HEK293 (cell line): ENCODE data around the gene VAV3.

Source experiments
- CTCF ChIA-PET: fragments of 350-600 bp; formaldehyde crosslinking; extraction: SDS; loops from one replicate; lab custom pipeline; 2021; ENCODE audit warnings: antibody characterized with exemption; lab: Yijun Ruan, JAX
- POLR2A ChIA-PET: fragments of 300-600 bp; formaldehyde crosslinking; extraction: SDS; loops from one replicate; lab custom pipeline; 2020; ENCODE audit warnings: antibody characterized with exemption, inconsistent platforms; lab: Yijun Ruan, JAX
- H3K27ac ChIP-seq: fragments of 200-500 bp; sonication (Bioruptor generic); 2 replicates; pipeline ENCODE4 v1.5.1; 2014; ENCODE audit warnings: low read depth, low read length, control low read depth, inconsistent platforms; ENCODE audit errors: extremely low read depth
- H3K36me3 ChIP-seq, 2 experiments: fragments of 200-500 bp in 1 of 2; sonication (Bioruptor generic) in 1 of 2; 1 replicate in 1 of 2; 2 replicates in 1 of 2; pipeline ENCODE4 v1.5.1; 2014 to 2017; ENCODE audit warnings: inconsistent platforms in 2 of 2, low read length in 2 of 2; ENCODE audit not compliant: control insufficient read depth in 2 of 2, insufficient read depth in 1 of 2
- H3K4me1 ChIP-seq: fragments of 200-500 bp; sonication (Bioruptor generic); 2 replicates; pipeline ENCODE4 v1.5.1; 2014; ENCODE audit warnings: mild to moderate bottlenecking, low read length, inconsistent platforms; ENCODE audit not compliant: control insufficient read depth, insufficient read depth
- H3K4me3 ChIP-seq: 2 replicates; pipeline ENCODE4 v1.5.1; 2011; ENCODE audit warnings: low read depth, mild to moderate bottlenecking, control low read depth, low read length, moderate library complexity
- H3K9me3 ChIP-seq: fragments of 200-500 bp; sonication (Bioruptor generic); 2 replicates; pipeline ENCODE4 v1.5.1; 2014; ENCODE audit warnings: low read depth, low read length, inconsistent platforms; ENCODE audit not compliant: control insufficient read depth, insufficient read depth
- MZF1 ChIP-seq: fragments of 450-650 bp; formaldehyde crosslinking; IDR thresholded peaks from 2 replicates; pipeline ENCODE4 v1.5.1; 2017; ENCODE audit warnings: missing biosample characterization, missing genetic modification characterization, borderline replicate concordance
- RBAK ChIP-seq: fragments of 450-650 bp; formaldehyde crosslinking; IDR thresholded peaks from 2 replicates; pipeline ENCODE4 v1.5.1; 2016; ENCODE audit warnings: missing biosample characterization, missing genetic modification characterization
- ZBTB20 ChIP-seq: fragments of 450-650 bp; formaldehyde crosslinking; IDR thresholded peaks from 2 replicates; pipeline ENCODE4 v1.5.1; 2016; ENCODE audit warnings: missing biosample characterization, missing genetic modification characterization
- ZNF155 ChIP-seq: fragments of 450-650 bp; formaldehyde crosslinking; IDR thresholded peaks from 2 replicates; pipeline ENCODE4 v1.5.1; 2016; ENCODE audit warnings: missing biosample characterization, missing genetic modification characterization
- ZNF214 ChIP-seq: fragments of 450-650 bp; formaldehyde crosslinking; IDR thresholded peaks from 2 replicates; pipeline ENCODE4 v1.5.1; 2017; ENCODE audit warnings: missing biosample characterization, mild to moderate bottlenecking, missing genetic modification characterization, borderline replicate concordance
- ZNF596 ChIP-seq: fragments of 450-650 bp; IDR thresholded peaks from 2 replicates; pipeline ENCODE4 v1.5.0; 2018; ENCODE audit warnings: missing biosample characterization, mild to moderate bottlenecking, missing genetic modification characterization, moderate library complexity
- ZNF664 ChIP-seq: fragments of 450-650 bp; formaldehyde crosslinking; IDR thresholded peaks from 2 replicates; pipeline ENCODE4 v1.5.1; 2016; ENCODE audit warnings: missing biosample characterization, missing genetic modification characterization
- ZNF670 ChIP-seq: fragments of 450-650 bp; formaldehyde crosslinking; IDR thresholded peaks from 2 replicates; pipeline ENCODE4 v1.5.1; 2016; ENCODE audit warnings: missing biosample characterization, missing genetic modification characterization, low read depth
- ZNF830 ChIP-seq: fragments of 450-650 bp; IDR thresholded peaks from 2 replicates; pipeline ENCODE4 v1.5.0; 2018; ENCODE audit warnings: missing biosample characterization, missing genetic modification characterization, low read depth, mild to moderate bottlenecking, moderate library complexity
- TF ChIP-seq, protein P1 (sequence below): fragments of 450-650 bp; formaldehyde crosslinking; IDR thresholded peaks from 2 replicates; pipeline ENCODE4 v1.5.1; 2016; ENCODE audit warnings: missing biosample characterization, missing genetic modification characterization, low read depth
- TF ChIP-seq, protein P2 (sequence below): fragments of 450-650 bp; IDR thresholded peaks from 2 replicates; pipeline ENCODE4 v1.5.1; 2018; ENCODE audit warnings: missing biosample characterization, mild to moderate bottlenecking, missing genetic modification characterization
- TF ChIP-seq, protein P3 (sequence below): fragments of 450-650 bp; formaldehyde crosslinking; IDR thresholded peaks from 2 replicates; pipeline ENCODE4 v1.5.1; 2016; ENCODE audit warnings: missing biosample characterization, missing genetic modification characterization
- TF ChIP-seq, protein P4 (sequence below): fragments of 450-650 bp; formaldehyde crosslinking; IDR thresholded peaks from 2 replicates; pipeline ENCODE4 v1.5.1; 2016; ENCODE audit warnings: missing biosample characterization, missing genetic modification characterization
- TF ChIP-seq, protein P5 (sequence below): fragments of 450-650 bp; formaldehyde crosslinking; IDR thresholded peaks from 2 replicates; pipeline ENCODE4 v1.5.1; 2017; ENCODE audit warnings: missing biosample characterization, missing genetic modification characterization

VAV3 gene

DNA sequence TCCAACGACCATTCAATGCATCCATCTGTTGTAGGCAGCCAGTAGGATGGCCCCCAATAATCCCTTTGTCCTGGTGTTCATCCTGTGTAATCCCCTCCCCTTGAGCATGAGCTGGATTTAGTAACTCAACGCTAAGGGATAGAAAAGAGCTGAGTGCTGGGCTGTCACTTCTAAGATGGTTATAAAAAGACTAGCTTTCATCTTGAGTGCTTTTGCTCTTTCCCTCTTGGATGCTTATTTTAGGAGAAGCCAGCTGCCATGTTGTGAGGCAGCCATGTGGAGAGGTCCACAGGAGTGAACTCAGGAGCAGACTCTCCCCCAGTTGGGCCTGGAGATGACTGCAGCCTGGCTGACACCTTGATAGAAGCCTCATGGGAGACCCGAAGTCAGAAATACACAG, 401.5 kb downstream of the VAV3 start:
- H3K4me1 ChIP-seq = no peaks in the 10 kb centered on the region
- ChIA-PET CTCF (interaction anchor here (0.8 to 2.1 kb wide), 2 partner anchors 34 to 280 kb away, joined by 3 to 7 read pairs; no protein-coding TSS in a partner anchor), POLR2A (no interaction called here)
- H3K4me3 ChIP-seq = no peak overlapping the region
- no peaks in the 10 kb centered on the region for H3K36me3 ChIP-seq
- no peak for TF ChIP-seq RBAK (tag by site-specific recombination)
- peak; percentile 46; the same call in 1 of the 2 replicates for TF ChIP-seq MZF1 (tag by site-specific recombination)
- H3K27ac ChIP-seq = no peak overlapping the region
- H3K9me3 ChIP-seq = no peaks in the 10 kb centered on the region

DNA sequence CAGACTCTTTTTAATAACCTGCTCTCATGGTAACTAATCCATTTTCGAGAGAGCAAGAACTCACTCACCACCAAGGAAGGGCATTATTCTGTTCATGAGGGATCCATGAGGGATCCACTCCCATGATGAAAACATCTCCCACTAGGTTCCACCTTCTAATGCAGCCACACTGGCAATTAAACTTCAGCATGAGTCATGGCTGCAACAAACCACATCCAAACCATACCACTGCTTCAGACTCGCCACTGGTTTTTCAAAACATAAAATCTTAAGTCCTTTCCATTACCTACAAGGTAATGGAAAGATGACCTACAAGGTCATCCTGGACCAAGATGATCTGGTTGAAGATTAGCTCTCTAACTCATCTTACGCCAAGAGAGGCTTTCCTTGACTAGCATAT, 405.1 kb downstream of the VAV3 start:
- Histone ChIP-seq H3K4me3 (no peak overlapping the region), H3K27ac (no peak overlapping the region), H3K36me3 (no peaks in the 10 kb centered on the region), H3K4me1 (no peaks in the 10 kb centered on the region), H3K9me3 (no peaks in the 10 kb centered on the region)
- ChIA-PET POLR2A (no interaction called here), CTCF (no interaction called here)
- TF ChIP-seq, protein P1, sequence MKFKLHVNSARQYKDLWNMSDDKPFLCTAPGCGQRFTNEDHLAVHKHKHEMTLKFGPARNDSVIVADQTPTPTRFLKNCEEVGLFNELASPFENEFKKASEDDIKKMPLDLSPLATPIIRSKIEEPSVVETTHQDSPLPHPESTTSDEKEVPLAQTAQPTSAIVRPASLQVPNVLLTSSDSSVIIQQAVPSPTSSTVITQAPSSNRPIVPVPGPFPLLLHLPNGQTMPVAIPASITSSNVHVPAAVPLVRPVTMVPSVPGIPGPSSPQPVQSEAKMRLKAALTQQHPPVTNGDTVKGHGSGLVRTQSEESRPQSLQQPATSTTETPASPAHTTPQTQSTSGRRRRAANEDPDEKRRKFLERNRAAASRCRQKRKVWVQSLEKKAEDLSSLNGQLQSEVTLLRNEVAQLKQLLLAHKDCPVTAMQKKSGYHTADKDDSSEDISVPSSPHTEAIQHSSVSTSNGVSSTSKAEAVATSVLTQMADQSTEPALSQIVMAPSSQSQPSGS (tag by site-specific recombination) = no peak
- TF ChIP-seq ZNF664 (no peak), ZNF596 (tag by site-specific recombination) (no peak), ZNF155 (tag by site-specific recombination) (no peak), ZNF670 (tag by site-specific recombination) (no peak)
- TF ChIP-seq, protein P2, sequence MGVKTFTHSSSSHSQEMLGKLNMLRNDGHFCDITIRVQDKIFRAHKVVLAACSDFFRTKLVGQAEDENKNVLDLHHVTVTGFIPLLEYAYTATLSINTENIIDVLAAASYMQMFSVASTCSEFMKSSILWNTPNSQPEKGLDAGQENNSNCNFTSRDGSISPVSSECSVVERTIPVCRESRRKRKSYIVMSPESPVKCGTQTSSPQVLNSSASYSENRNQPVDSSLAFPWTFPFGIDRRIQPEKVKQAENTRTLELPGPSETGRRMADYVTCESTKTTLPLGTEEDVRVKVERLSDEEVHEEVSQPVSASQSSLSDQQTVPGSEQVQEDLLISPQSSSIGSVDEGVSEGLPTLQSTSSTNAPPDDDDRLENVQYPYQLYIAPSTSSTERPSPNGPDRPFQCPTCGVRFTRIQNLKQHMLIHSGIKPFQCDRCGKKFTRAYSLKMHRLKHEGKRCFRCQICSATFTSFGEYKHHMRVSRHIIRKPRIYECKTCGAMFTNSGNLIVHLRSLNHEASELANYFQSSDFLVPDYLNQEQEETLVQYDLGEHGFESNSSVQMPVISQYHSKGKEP = no peak
- TF ChIP-seq, protein P3, sequence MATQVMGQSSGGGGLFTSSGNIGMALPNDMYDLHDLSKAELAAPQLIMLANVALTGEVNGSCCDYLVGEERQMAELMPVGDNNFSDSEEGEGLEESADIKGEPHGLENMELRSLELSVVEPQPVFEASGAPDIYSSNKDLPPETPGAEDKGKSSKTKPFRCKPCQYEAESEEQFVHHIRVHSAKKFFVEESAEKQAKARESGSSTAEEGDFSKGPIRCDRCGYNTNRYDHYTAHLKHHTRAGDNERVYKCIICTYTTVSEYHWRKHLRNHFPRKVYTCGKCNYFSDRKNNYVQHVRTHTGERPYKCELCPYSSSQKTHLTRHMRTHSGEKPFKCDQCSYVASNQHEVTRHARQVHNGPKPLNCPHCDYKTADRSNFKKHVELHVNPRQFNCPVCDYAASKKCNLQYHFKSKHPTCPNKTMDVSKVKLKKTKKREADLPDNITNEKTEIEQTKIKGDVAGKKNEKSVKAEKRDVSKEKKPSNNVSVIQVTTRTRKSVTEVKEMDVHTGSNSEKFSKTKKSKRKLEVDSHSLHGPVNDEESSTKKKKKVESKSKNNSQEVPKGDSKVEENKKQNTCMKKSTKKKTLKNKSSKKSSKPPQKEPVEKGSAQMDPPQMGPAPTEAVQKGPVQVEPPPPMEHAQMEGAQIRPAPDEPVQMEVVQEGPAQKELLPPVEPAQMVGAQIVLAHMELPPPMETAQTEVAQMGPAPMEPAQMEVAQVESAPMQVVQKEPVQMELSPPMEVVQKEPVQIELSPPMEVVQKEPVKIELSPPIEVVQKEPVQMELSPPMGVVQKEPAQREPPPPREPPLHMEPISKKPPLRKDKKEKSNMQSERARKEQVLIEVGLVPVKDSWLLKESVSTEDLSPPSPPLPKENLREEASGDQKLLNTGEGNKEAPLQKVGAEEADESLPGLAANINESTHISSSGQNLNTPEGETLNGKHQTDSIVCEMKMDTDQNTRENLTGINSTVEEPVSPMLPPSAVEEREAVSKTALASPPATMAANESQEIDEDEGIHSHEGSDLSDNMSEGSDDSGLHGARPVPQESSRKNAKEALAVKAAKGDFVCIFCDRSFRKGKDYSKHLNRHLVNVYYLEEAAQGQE (tag by site-specific recombination) = no peak
- TF ChIP-seq, protein P4, sequence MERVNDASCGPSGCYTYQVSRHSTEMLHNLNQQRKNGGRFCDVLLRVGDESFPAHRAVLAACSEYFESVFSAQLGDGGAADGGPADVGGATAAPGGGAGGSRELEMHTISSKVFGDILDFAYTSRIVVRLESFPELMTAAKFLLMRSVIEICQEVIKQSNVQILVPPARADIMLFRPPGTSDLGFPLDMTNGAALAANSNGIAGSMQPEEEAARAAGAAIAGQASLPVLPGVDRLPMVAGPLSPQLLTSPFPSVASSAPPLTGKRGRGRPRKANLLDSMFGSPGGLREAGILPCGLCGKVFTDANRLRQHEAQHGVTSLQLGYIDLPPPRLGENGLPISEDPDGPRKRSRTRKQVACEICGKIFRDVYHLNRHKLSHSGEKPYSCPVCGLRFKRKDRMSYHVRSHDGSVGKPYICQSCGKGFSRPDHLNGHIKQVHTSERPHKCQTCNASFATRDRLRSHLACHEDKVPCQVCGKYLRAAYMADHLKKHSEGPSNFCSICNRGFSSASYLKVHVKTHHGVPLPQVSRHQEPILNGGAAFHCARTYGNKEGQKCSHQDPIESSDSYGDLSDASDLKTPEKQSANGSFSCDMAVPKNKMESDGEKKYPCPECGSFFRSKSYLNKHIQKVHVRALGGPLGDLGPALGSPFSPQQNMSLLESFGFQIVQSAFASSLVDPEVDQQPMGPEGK (tag by site-specific recombination) = no peak
- TF ChIP-seq, protein P5, sequence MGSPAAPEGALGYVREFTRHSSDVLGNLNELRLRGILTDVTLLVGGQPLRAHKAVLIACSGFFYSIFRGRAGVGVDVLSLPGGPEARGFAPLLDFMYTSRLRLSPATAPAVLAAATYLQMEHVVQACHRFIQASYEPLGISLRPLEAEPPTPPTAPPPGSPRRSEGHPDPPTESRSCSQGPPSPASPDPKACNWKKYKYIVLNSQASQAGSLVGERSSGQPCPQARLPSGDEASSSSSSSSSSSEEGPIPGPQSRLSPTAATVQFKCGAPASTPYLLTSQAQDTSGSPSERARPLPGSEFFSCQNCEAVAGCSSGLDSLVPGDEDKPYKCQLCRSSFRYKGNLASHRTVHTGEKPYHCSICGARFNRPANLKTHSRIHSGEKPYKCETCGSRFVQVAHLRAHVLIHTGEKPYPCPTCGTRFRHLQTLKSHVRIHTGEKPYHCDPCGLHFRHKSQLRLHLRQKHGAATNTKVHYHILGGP = no peak

DNA sequence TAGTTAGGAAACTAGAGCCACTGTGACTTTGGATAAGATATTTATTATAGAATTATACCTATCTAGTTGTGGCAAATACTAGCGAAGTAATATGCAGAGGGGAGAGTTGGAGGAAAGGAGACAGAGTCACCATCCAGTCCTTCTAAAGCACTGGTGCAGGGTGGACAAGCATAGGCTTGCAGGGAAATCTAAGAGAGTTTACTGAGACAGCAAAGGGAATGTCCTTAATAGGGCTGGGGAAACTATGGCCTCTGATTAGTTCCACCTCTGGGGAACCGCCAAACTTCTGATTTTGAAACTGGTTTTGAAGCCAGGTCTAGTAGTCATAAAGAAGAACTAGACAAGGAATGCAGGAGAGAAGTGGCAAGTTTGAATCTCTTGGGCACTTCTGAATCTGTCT, 407.9 kb downstream of the VAV3 start:
- Histone ChIP-seq H3K4me3 (no peak overlapping the region), H3K27ac (no peak overlapping the region), H3K9me3 (no peaks in the 10 kb centered on the region), H3K4me1 (no peaks in the 10 kb centered on the region), H3K36me3 (no peaks in the 10 kb centered on the region)
- no peak for TF ChIP-seq ZNF214 (tag by site-specific recombination)
- TF ChIP-seq ZNF830 (tag by site-specific recombination) = no peak
- TF ChIP-seq ZBTB20 = no peak
- POLR2A ChIA-PET = no interaction called here
- CTCF ChIA-PET = interaction anchor here (0.9 kb wide), 1 partner anchor 15 kb away, joined by 4 read pairs; no protein-coding TSS in a partner anchor
